NCI-H748 (cell line): ENCODE results near the gene PRKG1.

Experiments
- DNase-seq: peaks from one replicate; lab custom pipeline; 2025; ENCODE audit not compliant: unreplicated experiment; lab: John Stamatoyannopoulos, UW

PRKG1 gene

DNA sequence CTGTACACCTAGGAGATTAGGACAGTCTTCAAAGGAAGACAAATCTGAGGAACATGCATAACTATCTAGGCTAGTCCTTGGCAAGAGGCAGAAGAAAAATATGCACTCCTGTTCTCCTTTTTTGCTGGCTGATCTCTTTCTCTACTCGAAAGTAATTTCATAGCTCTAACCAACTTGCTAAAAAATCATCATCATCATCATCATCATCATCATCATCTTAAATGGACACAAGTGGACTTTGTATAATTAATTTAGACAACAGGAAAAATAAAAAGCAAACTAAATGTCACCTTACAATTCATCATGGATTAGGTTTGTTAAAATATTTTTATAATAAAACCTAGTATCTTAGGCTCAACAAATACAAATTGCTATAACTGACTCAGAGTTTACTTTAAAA is 1192.6 kb downstream of the PRKG1 start:
- DNase-seq, result no peak

GRCh38 chr10:52268790-52269189 is 1194.5 kb downstream of the PRKG1 start:
- no peak for DNase-seq

DNA sequence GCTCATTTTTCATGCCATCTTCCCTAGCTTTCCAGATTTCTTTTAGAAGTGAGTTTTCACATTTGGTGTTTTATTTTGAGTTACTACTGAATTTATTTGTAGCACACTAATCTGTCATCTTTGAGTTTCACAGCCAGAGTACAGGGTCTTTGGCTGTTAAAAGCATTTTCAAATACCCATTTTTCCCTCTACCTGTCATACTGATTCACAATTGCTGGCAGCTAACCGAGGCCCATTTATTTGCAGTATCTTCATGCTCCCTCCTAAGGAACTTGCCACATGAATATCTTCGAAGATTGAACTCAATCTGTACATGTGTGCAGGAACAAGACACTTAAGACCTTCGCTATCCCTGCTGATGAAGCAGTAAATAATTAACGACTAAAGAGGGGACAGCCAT is 1194.9 kb downstream of the PRKG1 start:
- no peak for DNase-seq

GRCh38 chr10:52276163-52276562 is 1201.9 kb downstream of the PRKG1 start:
- no peak for DNase-seq

GRCh38 chr10:52276986-52277385 is 1202.7 kb downstream of the PRKG1 start:
- no peak for DNase-seq

DNA sequence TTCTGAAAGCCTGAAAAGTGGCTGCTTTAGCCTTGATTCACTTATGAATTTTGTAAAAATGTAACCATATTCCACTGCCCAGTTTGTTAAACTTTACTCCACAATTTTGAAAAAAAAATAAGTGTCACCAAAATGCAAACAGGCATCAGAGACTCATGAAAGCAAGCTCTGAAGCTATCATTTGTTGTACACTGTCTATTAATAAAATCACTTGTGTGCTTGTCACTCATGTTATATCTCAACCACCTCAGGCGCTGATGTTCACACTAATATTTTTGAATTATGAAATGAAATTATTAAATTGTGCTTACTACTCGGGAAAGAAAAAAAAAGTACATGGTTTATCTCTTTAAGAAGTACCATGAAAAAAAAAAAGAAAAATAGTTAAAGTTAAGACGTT is 1205.3 kb downstream of the PRKG1 start:
- no peak for DNase-seq

- no peak for DNase-seq
These were observed 1205.8 kb downstream of the PRKG1 start for GRCh38 chr10:52280051-52280450.

- DNase-seq, result no peak
These were observed 1208.9 kb downstream of the PRKG1 start for GRCh38 chr10:52283174-52283573.

DNA sequence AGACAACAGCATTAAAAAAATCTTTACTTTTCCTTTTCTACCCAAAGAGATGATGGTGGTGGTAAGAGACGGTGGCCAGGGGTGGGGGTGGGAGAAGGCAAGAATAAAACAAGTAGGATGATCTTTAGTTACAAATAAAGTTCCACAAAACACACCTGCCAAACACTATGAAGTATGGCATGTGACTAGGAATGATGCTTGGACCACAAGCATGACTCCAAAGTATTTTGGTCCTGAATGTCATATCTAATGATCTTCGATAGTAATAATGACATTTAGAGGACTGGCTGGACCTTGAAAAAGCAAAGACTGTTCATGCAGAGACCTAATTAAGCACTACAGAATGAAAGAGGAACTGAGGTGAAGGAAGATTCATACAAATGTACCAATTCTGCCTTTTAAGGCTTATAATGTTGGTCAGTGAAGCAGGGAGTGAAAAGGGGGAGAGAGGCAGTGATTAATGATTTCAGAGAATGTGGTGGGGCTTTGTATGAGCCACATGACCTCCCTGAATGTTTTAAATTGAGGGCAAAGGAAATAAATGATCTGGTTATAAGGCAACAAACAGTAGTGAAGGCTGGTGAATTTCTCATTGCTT is 1210.2 kb downstream of the PRKG1 start:
- no peak for DNase-seq

DNA sequence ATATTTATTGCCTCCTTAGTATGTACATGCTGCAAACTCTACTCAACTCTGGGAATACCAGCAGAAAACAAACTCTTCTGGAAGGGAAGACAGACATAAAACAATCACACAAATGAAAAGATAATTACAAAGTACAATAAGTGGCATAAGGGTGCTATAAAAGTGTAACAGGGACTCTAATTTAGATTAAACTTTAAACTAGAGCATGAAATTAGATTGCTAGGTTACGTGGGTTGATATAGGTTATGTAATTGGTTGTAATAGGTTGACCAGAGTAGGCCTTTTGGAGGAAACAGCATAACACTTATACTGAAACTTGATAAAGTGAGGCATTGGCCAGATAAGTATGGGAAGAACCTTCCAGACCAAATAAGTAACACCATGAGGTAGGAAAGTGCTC is 1213.6 kb downstream of the PRKG1 start:
- no peak for DNase-seq

DNA sequence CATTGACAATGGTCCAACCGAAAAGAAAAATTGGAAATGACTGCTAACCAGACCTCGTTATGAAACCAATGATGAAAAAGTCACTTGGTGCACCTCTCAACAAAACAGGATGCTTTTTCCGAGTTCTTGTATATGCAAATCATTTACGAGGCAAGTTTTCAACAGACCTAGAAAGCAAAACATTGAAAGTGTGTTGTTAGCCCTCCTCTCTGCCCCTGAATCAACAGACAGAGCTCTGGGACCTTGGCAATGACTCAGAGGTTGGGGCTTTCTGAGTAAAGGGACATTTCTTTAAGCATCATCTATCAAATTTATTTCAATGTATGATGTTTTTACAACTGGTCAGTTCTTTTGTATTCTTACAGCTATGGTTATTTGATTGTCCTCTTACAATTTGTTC is 1223.5 kb downstream of the PRKG1 start:
- no peak for DNase-seq

DNA sequence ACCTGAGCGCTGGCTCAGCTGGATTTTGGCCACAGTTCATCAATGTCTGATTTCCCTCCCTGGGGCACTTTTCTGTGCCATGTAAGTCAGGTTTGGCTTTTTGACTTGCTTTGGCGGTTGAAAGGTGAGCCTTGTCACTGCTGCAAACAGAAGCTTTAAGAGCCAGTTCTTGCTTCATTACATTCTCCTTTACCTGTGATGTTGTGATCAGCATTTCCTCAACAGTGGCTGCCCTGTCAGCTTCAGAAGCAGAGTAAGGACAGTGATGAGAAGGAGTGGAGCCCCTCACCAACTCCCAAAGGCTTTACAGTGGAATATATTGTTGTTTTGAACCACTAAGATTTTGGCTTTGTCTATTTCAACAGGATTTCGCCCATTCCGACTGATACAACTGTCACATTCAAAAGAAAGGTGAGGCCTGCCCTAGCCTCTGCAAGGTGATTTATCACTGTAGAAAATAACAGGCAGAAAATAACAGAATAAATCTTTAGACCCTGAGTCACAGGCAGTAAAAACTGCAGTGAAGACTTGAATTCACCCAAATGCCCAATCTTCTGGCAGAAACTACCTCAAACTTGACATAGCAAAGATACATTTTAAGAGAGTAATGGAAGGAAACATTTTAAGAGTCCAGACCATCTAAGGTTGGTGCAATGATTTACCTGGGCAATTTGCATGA is 1226.5 kb downstream of the PRKG1 start:
- no peak for DNase-seq

DNA sequence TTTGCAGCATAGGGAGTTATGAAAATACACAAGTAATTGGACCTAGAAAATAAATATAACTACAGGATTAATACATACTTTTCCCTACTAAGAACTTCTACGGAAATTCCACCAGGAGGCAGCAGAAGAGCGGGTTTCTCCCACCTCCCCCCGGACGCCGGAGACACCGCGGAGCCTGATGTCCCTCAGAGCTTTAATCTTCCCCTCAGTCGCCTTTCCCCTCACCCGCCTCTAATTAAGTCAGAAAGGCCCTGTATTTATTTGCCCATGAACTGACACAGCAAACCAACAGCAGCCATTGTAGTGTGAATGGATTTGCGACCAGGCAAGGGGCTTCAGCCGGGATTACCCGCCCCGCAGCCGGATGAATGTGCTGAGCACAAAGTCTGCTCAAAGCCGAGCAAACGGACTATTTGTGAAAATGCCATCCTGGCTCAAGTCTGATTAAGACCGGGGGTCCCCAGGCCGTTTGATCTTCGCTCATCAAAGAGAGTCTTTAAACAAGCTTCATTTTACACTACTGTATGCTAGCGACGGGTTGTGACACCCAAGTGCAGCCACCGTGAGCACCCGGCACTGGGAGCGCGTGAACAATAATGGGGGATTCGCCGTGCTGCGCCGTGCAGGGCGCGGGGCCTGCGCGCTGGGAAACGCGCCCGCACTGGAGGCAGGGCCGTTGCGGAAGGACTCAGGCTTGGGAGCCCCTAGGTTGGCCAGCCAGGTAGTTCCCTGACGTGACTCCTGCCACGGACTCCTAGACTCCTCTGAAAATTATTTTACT is 1234.2 kb downstream of the PRKG1 start:
- peak; percentile 60 for DNase-seq

DNA sequence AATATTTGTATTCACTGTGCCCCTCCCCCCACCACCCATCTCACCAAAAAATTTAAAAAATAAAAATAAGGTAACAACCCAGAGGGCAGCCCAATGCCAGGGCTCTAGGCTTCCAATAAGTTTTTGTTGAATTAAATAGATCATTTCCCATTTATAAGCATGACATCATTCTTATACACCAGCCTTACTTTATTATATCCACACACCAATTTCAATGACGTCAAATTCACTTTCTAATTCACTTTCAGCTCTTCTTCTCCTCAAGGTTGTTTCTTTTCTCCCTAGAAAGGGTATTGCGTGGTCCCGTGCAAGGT is 1238.6 kb downstream of the PRKG1 start:
- DNase-seq, result no peak

GRCh38 chr10:52313256-52313932 is 1239.1 kb downstream of the PRKG1 start:
- no peak for DNase-seq

- peak; percentile 24 for DNase-seq
These were observed 1239.9 kb downstream of the PRKG1 start, which contains the start of gene DKK1 for GRCh38 chr10:52313933-52314821. Gene DKK1, plus strand, starts transcription at chr10:52314281. Its CDS starts 154 bp downstream, at chr10:52314435.

DNA sequence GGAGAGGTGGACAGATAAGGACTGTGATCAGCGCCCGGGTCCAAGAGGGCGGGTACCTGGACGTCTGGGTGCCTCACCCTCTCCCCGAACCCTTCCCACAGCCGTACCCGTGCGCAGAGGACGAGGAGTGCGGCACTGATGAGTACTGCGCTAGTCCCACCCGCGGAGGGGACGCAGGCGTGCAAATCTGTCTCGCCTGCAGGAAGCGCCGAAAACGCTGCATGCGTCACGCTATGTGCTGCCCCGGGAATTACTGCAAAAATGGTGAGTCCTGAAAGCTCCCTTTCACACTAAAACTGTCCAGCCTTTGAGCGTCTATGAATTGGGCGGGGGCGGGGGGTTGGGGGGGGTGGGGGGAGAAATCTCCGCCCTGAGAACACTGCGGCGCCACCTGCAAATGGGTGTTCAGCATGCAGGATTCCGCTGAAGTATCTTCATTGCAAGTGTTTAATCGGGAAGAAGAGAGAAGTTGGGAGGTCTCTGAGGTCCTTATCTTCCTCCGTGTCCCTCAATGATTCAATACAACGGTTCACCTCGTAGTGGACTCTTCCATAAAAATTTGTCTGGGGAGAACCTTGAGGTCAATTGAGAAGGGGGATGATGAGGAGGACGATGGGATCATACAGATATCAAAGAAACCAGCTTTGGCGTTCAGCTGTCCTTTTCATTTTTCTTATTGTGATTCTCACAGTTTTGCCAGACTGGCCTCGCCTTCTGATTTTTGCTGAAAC is 1240.7 kb downstream of the PRKG1 start:
- DNase-seq, result peak; percentile 0

- DNase-seq, result no peak
These were observed 1241.7 kb downstream of the PRKG1 start for GRCh38 chr10:52316001-52316400.

GRCh38 chr10:52316500-52316899 is 1242.2 kb downstream of the PRKG1 start:
- no peak for DNase-seq

GRCh38 chr10:52318136-52318701 is 1243.9 kb downstream of the PRKG1 start:
- no peak for DNase-seq
